SU-DHL-6 (cell line): ENCODE results near the gene SEMA3C.

Source experiments
- EZH2phosphoT487 ChIP-seq: fragments of 200-600 bp; sonication (generic), shearing (Covaris generic); conservative IDR thresholded peaks from 2 replicates; pipeline ENCODE4 v1.6.1; 2018; ENCODE audit warnings: mild to moderate bottlenecking, antibody characterized with exemption, low read length, moderate library complexity, mixed read lengths
- TF ChIP-seq, protein P1 (sequence below): fragments of 200-600 bp; sonication (generic); IDR thresholded peaks from one replicate; pipeline ENCODE4 v1.5.1; 2017; ENCODE audit warnings: antibody characterized with exemption, mild to moderate bottlenecking, low read length, moderate library complexity; ENCODE audit not compliant: insufficient read depth, poor library complexity, severe bottlenecking

GRCh38 chr7:80708123-80708522 lies 210.7 kb downstream of the SEMA3C start:
- TF ChIP-seq, protein P1, sequence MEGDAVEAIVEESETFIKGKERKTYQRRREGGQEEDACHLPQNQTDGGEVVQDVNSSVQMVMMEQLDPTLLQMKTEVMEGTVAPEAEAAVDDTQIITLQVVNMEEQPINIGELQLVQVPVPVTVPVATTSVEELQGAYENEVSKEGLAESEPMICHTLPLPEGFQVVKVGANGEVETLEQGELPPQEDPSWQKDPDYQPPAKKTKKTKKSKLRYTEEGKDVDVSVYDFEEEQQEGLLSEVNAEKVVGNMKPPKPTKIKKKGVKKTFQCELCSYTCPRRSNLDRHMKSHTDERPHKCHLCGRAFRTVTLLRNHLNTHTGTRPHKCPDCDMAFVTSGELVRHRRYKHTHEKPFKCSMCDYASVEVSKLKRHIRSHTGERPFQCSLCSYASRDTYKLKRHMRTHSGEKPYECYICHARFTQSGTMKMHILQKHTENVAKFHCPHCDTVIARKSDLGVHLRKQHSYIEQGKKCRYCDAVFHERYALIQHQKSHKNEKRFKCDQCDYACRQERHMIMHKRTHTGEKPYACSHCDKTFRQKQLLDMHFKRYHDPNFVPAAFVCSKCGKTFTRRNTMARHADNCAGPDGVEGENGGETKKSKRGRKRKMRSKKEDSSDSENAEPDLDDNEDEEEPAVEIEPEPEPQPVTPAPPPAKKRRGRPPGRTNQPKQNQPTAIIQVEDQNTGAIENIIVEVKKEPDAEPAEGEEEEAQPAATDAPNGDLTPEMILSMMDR = no peak
- TF ChIP-seq EZH2phosphoT487 = no peak
